GM12878 (cell line): ENCODE results near the gene STK11. TPM values are rescaled to one million over a fixed set of nuclear protein-coding genes. Genes with fewer than 3 reads are reported as not detected.

Experiments
- BHLHE40 ChIP-seq, 2 experiments: fragments of 450-650 bp in 1 of 2; IDR thresholded peaks; 2 replicates each; pipeline ENCODE4 v1.6.1; 2011 to 2017; ENCODE audit warnings: low read depth in 2 of 2, borderline replicate concordance in 1 of 2, improper control_type of control experiment in 1 of 2, low read length in 1 of 2, mild to moderate bottlenecking in 1 of 2
- EED ChIP-seq: sonication (generic); IDR thresholded peaks from 2 replicates; pipeline ENCODE4 v1.6.1; 2016; ENCODE audit warnings: antibody characterized with exemption, low read depth
- FOXK2 ChIP-seq: fragments of 450-650 bp; IDR thresholded peaks from 2 replicates; pipeline ENCODE4 v1.6.1; 2017; ENCODE audit warnings: mild to moderate bottlenecking, moderate library complexity
- HDAC2 ChIP-seq: fragments of 200-600 bp; sonication (generic); IDR thresholded peaks from 2 replicates; pipeline ENCODE4 v1.6.1; 2017
- IRF4 ChIP-seq: IDR thresholded peaks from 2 replicates; pipeline ENCODE4 v1.6.1; 2011; ENCODE audit warnings: low read depth, low read length
- KAT2A ChIP-seq: conservative IDR thresholded peaks from 2 replicates; pipeline ENCODE4 v1.6.1; 2011; ENCODE audit warnings: low read depth, low read length; ENCODE audit not compliant: control insufficient read depth
- MTA3 ChIP-seq: IDR thresholded peaks from 2 replicates; pipeline ENCODE4 v1.6.1; 2012; ENCODE audit warnings: low read length, inconsistent platforms, borderline replicate concordance
- NFIC ChIP-seq: IDR thresholded peaks from 2 replicates; pipeline ENCODE4 v1.6.1; 2012; ENCODE audit warnings: low read depth, mild to moderate bottlenecking, inconsistent platforms, low read length, moderate library complexity
- POLR2A ChIP-seq: IDR thresholded peaks from 2 replicates; pipeline ENCODE4 v1.6.1; 2011; ENCODE audit warnings: low read depth, mild to moderate bottlenecking, low read length
- POLR2AphosphoS5 ChIP-seq: IDR thresholded peaks from 2 replicates; pipeline ENCODE4 v1.6.1; 2011; ENCODE audit warnings: mild to moderate bottlenecking, low read length, inconsistent platforms
- RELA ChIP-seq: fragments of 450-650 bp; IDR thresholded peaks from 2 replicates; pipeline ENCODE4 v1.8.0; 2014; ENCODE audit warnings: borderline replicate concordance; ENCODE audit not compliant: partially characterized antibody
- SRF ChIP-seq, 2 experiments: IDR thresholded peaks; 2 replicates each; pipeline ENCODE4 v1.6.1; 2011; ENCODE audit warnings: low read depth in 2 of 2, low read length in 2 of 2, mild to moderate bottlenecking in 1 of 2, moderate library complexity in 1 of 2
- STAT3 ChIP-seq: IDR thresholded peaks from 2 replicates; pipeline ENCODE4 v1.6.1; 2011; ENCODE audit warnings: low read depth, low read length, improper control_type of control experiment
- TARDBP ChIP-seq: IDR thresholded peaks from 2 replicates; pipeline ENCODE4 v1.6.1; 2016; ENCODE audit warnings: borderline replicate concordance
- YY1 ChIP-seq: IDR thresholded peaks from 2 replicates; pipeline ENCODE4 v1.6.1; 2011; ENCODE audit warnings: low read depth, mild to moderate bottlenecking, low read length
- ZNF274 ChIP-seq: IDR thresholded peaks from one replicate; pipeline ENCODE4 v1.8.0; 2011; ENCODE audit not compliant: insufficient read length, insufficient read depth
- ZSCAN29 ChIP-seq: fragments of 450-650 bp; IDR thresholded peaks from 2 replicates; pipeline ENCODE4 v1.6.1; 2017; ENCODE audit warnings: mild to moderate bottlenecking, moderate library complexity
- ZZZ3 ChIP-seq: IDR thresholded peaks from 2 replicates; pipeline ENCODE4 v1.6.1; 2011; ENCODE audit warnings: low read depth; ENCODE audit not compliant: control insufficient read depth, insufficient read length
- polyA plus RNA-seq, 11 experiments: library from polyadenylated mRNA; depleted of rRNA in 4 of 11; unstranded in 6 of 11; stranded (reverse) in 5 of 11; fragments of >200 nt; fragmentation: Nextera tagmentation in 4 of 11; fragmentation: Illumina TruSeq in 1 of 11; extraction: Ambion mirVana in 4 of 11; extraction: Trizol in 1 of 11; gene quantifications; 1 replicate in 1 of 11; 2 replicates in 10 of 11; pipeline versions ENCODE4 v1.2.1 to v1.2.3, GENCODE V29; 2011 to 2016; ENCODE audit warnings: inconsistent platforms in 2 of 11, missing spikeins in 2 of 11, low read depth in 1 of 11
- total RNA-seq, 4 experiments: library from RNA; depleted of rRNA in 3 of 4; stranded (reverse); fragments of >200 nt in 3 of 4; fragmentation: Illumina TruSeq in 1 of 4; extraction: Trizol in 1 of 4; gene quantifications; 2 replicates each; pipeline versions ENCODE4 v1.2.1 to v1.2.3, GENCODE V29; 2013 to 2021
- TF ChIP-seq, protein P1 (sequence below), 3 experiments: IDR thresholded peaks in 2 of 3; conservative IDR thresholded peaks in 1 of 3; 2 replicates each; pipeline ENCODE4 v1.5.1; 2011; ENCODE audit warnings: low read depth in 3 of 3, low read length in 3 of 3, mild to moderate bottlenecking in 3 of 3, control low read depth in 2 of 3, moderate library complexity in 2 of 3, inconsistent platforms in 1 of 3, mixed read lengths in 1 of 3; ENCODE audit not compliant: control insufficient read depth in 2 of 3, insufficient read depth in 1 of 3; ENCODE audit errors: extremely low read depth in 1 of 3
- TF ChIP-seq, protein P2 (sequence below): fragments of 450-650 bp; IDR thresholded peaks from 2 replicates; pipeline ENCODE4 v1.6.1; 2017; ENCODE audit warnings: mild to moderate bottlenecking, moderate library complexity
- TF ChIP-seq, protein P3 (sequence below): fragments of 450-650 bp; IDR thresholded peaks from 2 replicates; pipeline ENCODE4 v1.6.1; 2014; ENCODE audit warnings: mild to moderate bottlenecking

STK11 gene
- total and polyA plus RNA-seq, 10 of the 15 experiments (the other 5 are each of a cell fraction or from before 2014, with no cell fraction given) = 0.33 to 71.0 (median 23.8) TPM

DNA sequence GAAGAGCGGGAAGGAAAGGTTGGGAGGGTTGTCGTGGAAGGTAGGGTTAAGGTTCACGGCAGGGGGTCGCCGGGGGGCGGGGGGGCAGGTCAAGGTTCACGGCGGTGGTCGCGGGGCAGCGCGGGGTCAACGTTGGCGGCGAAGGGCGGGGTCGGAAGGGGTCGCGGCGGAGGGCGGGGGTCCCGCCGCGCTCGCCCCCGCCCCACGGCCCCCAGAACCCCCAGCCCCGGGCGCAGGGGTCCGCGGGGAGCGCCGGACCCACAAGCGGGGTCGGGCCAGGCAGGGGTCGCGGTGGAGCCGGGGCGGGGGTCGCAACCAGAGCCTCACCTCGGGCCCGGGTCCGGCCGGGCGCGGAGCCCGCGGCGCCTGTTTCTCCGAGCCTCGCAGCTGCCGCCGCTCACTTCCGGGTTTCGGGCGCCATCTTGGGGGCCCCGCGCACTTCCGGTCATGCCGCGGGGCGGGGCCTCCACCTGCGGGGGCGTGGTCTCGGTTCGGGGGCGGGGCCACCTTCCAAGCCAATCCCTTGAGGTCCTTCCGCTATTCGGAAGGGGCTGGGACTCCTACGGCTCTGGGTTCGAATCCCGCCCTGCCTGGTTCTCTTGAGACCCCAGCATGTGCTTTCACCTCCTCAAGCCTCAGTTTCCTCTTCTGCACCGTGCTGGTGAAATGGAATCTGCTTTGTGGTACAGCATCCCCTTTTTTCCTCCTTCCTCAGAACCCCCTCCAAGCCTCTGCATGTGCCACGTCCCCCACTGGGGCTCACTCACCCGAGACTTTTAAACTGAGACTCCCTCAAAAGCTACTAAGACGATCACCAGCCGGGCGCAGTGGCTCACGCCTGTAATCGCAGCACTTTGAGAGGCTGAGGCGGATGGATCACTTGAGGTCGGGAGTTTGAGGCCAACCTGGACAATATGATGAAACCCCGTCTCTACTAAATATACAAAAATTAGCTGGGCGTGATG, 31.5 kb upstream of the STK11 start, which contains the start of gene SBNO2 (continued):
- TF ChIP-seq, protein P1, sequence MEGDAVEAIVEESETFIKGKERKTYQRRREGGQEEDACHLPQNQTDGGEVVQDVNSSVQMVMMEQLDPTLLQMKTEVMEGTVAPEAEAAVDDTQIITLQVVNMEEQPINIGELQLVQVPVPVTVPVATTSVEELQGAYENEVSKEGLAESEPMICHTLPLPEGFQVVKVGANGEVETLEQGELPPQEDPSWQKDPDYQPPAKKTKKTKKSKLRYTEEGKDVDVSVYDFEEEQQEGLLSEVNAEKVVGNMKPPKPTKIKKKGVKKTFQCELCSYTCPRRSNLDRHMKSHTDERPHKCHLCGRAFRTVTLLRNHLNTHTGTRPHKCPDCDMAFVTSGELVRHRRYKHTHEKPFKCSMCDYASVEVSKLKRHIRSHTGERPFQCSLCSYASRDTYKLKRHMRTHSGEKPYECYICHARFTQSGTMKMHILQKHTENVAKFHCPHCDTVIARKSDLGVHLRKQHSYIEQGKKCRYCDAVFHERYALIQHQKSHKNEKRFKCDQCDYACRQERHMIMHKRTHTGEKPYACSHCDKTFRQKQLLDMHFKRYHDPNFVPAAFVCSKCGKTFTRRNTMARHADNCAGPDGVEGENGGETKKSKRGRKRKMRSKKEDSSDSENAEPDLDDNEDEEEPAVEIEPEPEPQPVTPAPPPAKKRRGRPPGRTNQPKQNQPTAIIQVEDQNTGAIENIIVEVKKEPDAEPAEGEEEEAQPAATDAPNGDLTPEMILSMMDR (IDR thresholded peaks at IDR 0.05 in 2 of 3, conservative IDR thresholded peaks at IDR 0.05 in 1 of 3; ENCODE audit: control insufficient read depth in 2 of 3, extremely low read depth in 1 of 3, insufficient read depth in 1 of 3, low read depth in 3 of 3, low read length in 3 of 3) = no peak
- TF ChIP-seq NFIC (no peak), IRF4 (no peak), KAT2A (no peak), MTA3 (no peak), SRF (IDR thresholded peaks at IDR 0.05; ENCODE audit: low read depth in 2 of 2, low read length in 2 of 2) (no peak), POLR2AphosphoS5 (peak; percentile 88), ZNF274 (no peak), BHLHE40 (IDR thresholded peaks at IDR 0.05; ENCODE audit: borderline replicate concordance in 1 of 2, low read depth in 2 of 2, low read length in 1 of 2) (peak; percentile 72 to 82), ZZZ3 (no peak), STAT3 (no peak), ZSCAN29 (no peak), HDAC2 (no peak), EED (no peak), YY1 (peak; percentile 99), FOXK2 (no peak), RELA (peak; percentile 35), TARDBP (no peak), POLR2A (peak; percentile 92)
- TF ChIP-seq, protein P2, sequence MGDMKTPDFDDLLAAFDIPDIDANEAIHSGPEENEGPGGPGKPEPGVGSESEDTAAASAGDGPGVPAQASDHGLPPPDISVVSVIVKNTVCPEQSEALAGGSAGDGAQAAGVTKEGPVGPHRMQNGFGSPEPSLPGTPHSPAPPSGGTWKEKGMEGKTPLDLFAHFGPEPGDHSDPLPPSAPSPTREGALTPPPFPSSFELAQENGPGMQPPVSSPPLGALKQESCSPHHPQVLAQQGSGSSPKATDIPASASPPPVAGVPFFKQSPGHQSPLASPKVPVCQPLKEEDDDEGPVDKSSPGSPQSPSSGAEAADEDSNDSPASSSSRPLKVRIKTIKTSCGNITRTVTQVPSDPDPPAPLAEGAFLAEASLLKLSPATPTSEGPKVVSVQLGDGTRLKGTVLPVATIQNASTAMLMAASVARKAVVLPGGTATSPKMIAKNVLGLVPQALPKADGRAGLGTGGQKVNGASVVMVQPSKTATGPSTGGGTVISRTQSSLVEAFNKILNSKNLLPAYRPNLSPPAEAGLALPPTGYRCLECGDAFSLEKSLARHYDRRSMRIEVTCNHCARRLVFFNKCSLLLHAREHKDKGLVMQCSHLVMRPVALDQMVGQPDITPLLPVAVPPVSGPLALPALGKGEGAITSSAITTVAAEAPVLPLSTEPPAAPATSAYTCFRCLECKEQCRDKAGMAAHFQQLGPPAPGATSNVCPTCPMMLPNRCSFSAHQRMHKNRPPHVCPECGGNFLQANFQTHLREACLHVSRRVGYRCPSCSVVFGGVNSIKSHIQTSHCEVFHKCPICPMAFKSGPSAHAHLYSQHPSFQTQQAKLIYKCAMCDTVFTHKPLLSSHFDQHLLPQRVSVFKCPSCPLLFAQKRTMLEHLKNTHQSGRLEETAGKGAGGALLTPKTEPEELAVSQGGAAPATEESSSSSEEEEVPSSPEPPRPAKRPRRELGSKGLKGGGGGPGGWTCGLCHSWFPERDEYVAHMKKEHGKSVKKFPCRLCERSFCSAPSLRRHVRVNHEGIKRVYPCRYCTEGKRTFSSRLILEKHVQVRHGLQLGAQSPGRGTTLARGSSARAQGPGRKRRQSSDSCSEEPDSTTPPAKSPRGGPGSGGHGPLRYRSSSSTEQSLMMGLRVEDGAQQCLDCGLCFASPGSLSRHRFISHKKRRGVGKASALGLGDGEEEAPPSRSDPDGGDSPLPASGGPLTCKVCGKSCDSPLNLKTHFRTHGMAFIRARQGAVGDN = peak; percentile 48; the same call in 1 of the 2 replicates
- TF ChIP-seq, protein P3, sequence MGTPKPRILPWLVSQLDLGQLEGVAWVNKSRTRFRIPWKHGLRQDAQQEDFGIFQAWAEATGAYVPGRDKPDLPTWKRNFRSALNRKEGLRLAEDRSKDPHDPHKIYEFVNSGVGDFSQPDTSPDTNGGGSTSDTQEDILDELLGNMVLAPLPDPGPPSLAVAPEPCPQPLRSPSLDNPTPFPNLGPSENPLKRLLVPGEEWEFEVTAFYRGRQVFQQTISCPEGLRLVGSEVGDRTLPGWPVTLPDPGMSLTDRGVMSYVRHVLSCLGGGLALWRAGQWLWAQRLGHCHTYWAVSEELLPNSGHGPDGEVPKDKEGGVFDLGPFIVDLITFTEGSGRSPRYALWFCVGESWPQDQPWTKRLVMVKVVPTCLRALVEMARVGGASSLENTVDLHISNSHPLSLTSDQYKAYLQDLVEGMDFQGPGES = no peak
